DMS79 treated with DMSO at 0.1 percent for 48 hours (cell line): Measurements from ENCODE around the gene NR2E3.
A peak's percentile ranks its signal among the peaks of the same experiment; 100 is the strongest.

Experiments used
- DNase-seq: peaks from one replicate; lab custom pipeline; 2025; lab: John Stamatoyannopoulos, UW

Gene NR2E3

DNA sequence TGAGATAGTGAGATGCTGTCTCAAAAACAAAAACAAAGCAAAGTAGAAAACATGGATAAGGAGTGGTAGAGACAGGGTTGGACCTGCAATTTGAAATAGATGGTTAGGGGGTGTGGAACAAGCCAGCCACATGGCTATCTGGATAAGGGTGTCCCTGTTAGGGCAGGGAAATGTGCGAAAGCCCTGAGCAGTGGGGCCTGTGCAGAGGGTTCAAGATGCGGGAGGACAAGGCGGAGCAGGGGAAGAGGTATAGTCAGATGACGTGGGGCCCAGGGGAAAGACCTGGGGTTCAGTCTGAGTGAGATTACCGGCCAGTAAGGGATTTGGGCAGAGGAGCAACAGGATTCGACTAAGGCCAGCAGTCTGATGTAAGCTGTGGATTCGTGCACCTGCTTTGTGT lies 18.4 kb upstream of the NR2E3 start:
- DNase-seq = no peak

- DNase-seq = no peak
These were observed 17.8 kb upstream of the NR2E3 start for GRCh38 chr15:71792521-71792920.

GRCh38 chr15:71798641-71799040 lies 11.7 kb upstream of the NR2E3 start:
- DNase-seq = no peak

- DNase-seq = no peak
These were observed 10.2 kb upstream of the NR2E3 start for GRCh38 chr15:71800190-71800589.

- peak; percentile 61 for DNase-seq
These were observed 9.3 kb upstream of the NR2E3 start for GRCh38 chr15:71800835-71801745.

- DNase-seq = no peak
These were observed 8.3 kb upstream of the NR2E3 start for GRCh38 chr15:71801935-71802655.

GRCh38 chr15:71802770-71803169 lies 7.6 kb upstream of the NR2E3 start:
- no peak for DNase-seq

DNA sequence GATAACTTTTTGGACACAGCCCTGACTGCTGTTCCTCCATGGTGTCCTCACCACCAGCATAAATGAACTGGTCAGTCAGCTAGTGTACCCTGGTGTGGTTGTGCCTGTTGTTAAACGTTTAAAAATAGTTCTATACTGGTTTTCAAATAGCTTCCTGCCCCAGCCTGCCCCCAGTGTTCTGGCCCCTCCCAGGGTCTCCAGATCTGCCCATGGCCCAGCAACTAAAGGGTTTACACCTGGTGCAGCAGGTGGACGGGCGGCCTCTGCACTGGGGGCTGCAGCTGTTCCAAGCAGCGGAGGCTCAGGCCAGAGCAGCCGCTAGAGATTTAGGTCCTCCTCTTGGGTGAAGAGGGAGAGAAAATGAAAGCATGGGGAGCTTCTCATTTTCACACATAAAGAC lies 6.1 kb upstream of the NR2E3 start:
- no peak for DNase-seq

DNA sequence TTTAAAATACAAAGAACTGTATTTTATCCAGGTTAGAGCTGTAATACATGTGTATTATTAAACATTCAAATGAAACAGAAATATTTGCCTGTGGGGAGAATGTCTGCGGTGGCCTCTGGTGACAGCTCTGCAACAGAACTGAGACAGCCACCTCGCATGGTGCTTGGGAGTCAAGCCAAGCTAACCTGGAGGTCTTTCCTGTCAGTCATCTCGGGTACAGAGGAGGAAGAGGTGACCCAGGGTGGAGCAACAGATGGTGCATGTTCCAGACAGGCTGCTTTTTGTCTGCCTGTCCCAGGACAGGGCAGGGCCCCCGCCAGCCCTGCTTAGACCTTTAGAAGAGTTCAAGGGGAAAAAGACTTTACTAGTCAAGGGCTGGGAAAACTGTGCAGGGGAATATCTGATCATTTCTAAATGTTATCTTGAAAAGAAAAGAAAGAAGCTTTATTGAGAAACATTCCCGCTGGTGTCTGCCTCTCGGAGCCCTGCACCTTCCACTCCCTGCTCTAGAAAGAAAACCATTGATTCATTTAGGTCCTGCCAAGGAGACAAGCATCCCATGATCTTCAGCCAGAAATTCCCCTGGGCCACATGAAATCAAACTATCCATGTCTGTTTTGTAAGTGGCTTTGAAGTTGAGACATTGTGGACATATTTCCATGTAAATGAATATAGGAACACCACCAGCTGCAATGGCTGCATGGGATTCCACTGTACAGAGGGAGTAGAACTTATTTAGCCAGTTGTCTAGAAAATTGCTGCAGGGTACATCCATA lies 5.5 kb upstream of the NR2E3 start:
- DNase-seq = no peak

- DNase-seq = no peak
These were observed 3.9 kb upstream of the NR2E3 start for GRCh38 chr15:71806452-71806931.

GRCh38 chr15:71807125-71807629 lies 3.2 kb upstream of the NR2E3 start:
- DNase-seq = no peak

GRCh38 chr15:71807691-71808091 lies 2.7 kb upstream of the NR2E3 start:
- no peak for DNase-seq

DNA sequence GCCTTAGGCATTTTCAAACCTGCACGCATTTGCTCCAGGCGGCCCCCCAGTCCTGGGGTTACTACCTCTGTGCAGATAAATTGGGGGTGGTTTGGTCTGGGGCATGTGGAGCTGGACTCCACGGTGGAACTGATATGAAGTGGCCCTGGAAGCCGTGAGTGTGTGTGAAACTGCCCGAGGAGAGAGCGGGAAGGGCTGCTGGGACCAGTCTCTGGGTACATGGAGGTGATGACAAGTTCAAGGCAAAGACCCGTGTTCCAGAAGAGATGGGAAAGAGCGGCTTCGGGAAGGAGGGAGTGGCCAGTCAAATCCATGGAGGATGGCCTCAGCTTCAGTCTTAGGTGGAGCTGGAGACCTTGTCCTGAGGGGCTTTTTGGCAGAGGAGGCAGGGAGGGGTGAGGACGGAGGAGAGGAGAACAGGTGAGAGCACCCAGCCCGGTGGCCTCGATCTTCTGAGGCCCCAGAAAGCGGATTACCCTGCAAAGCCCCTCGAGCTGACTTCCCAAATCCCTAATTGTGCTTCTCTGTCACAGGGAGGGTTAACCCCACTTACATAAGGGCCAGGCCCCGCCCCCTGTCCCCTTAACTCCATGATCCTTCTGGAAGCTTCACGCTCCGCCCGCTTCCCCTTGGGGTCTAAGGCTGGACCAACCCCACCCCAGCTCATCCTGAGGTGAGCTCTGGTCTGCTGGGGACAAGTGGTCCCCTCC lies 1.9 kb upstream of the NR2E3 start:
- DNase-seq = no peak

- no peak for DNase-seq
These were observed 1.0 kb upstream of the NR2E3 start for GRCh38 chr15:71809346-71809745.

GRCh38 chr15:71811036-71811736 lies 832 bp downstream of the NR2E3 start:
- no peak for DNase-seq

- no peak for DNase-seq
These were observed 1.7 kb downstream of the NR2E3 start for GRCh38 chr15:71811752-71812735.

- no peak for DNase-seq
These were observed 2.8 kb downstream of the NR2E3 start for GRCh38 chr15:71812966-71813722.

- no peak for DNase-seq
These were observed 3.5 kb downstream of the NR2E3 start for GRCh38 chr15:71813723-71814470.
